Measurements from ENCODE around the gene TMCO4. TPM values are rescaled to one million over a fixed set of nuclear protein-coding genes. Genes with fewer than 3 reads are reported as not detected.

The TMCO4 gene
- total and polyA plus RNA-seq, 2 of the 8 experiments (the other 6 are each of a cell fraction or from before 2014, with no cell fraction given) = 3.0 to 3.1 TPM

GRCh38 chr1:19845555-19845954 is 45.8 kb upstream of the TMCO4 start:
- ChIA-PET CTCF (ENCODE audit: partially characterized antibody) (interaction anchor here (0.7 to 1.3 kb wide), 2 partner anchors 14 to 62 kb away, joined by 3 read pairs; no protein-coding TSS in a partner anchor), POLR2A (ENCODE audit: partially characterized antibody) (interaction anchor here (0.6 kb wide), 1 partner anchor 52 kb away, joined by 4 read pairs; no protein-coding TSS in a partner anchor)
- no peak overlapping the region for H2AK5ac ChIP-seq (ENCODE audit: low read depth, low read length)
- peak overlapping the region; percentile 83; the same call in 1 of the 2 replicates for H2AFZ ChIP-seq (ENCODE audit: low read length)
- no peak overlapping the region for H3K56ac ChIP-seq (replicated peaks; ENCODE audit: insufficient read length, low read depth, low read length)
- H3K36me3 ChIP-seq (ENCODE audit: control insufficient read depth in 2 of 4, insufficient read depth in 4 of 4, low read length in 3 of 4) = no peaks in the 10 kb centered on the region
- H3K18ac ChIP-seq (ENCODE audit: extremely low read depth, low read length) = no peak overlapping the region
- no peak overlapping the region for H3K4ac ChIP-seq (replicated peaks; ENCODE audit: insufficient read length, low read depth, low read length)
- H2BK120ac ChIP-seq (replicated peaks; ENCODE audit: low read depth, low read length) = no peak overlapping the region
- H3K4me2 ChIP-seq (ENCODE audit: insufficient read depth in 1 of 2, low read depth in 2 of 2, low read length in 2 of 2) = no peak overlapping the region
- H4K20me1 ChIP-seq (replicated peaks in 1 of 2; ENCODE audit: control insufficient read depth in 1 of 2, insufficient read depth in 2 of 2, low read length in 2 of 2) = no peaks in the 10 kb centered on the region
- H3K27me3 ChIP-seq (replicated peaks in 1 of 4; ENCODE audit: control insufficient read depth in 3 of 4, extremely low read depth in 1 of 4, insufficient read depth in 3 of 4, low read length in 3 of 4) = peaks cover 0 to 2% (median 0%) of the 10 kb centered on the region in 4 experiments; a peak in 1 of 7 replicates
- FAIRE-seq (no peak), DNase-seq (ENCODE audit: low read depth in 1 of 2, low spot score in 2 of 2) (no peak)
- no peak overlapping the region for H3K9ac ChIP-seq (replicated peaks in 1 of 4; ENCODE audit: extremely low read depth in 1 of 4, low read depth in 3 of 4, low read length in 3 of 4)
- TF ChIP-seq CEBPB (IDR thresholded peaks at IDR 0.05; ENCODE audit: low read depth, low read length) = peak; percentile 17; the same call in 1 of the 2 replicates
- no peak for TF ChIP-seq TEAD4 (IDR thresholded peaks at IDR 0.05; ENCODE audit: low read depth, low read length)
- no peaks in the 10 kb centered on the region for H3K23me2 ChIP-seq (ENCODE audit: low read depth, low read length)
- no peak overlapping the region for H2BK12ac ChIP-seq (ENCODE audit: low read depth, low read length)
- H4K5ac ChIP-seq (ENCODE audit: insufficient read length, low read depth, low read length) = no peak overlapping the region
- WGBS, 2 experiments (ENCODE audit: extremely low coverage in 1 of 2, insufficient coverage in 1 of 2, insufficient read length in 1 of 2, insufficient replicate concordance in 2 of 2, low coverage in 1 of 2, low lambda C conversion rate in 2 of 2, missing lambda C conversion rate in 1 of 2) = 91% methylated on average over 8 of the region's 8 CpGs; no CpG with 5 or more reads in 1 of the 2 experiments
- H3K79me2 ChIP-seq (ENCODE audit: control insufficient read depth in 1 of 2, insufficient read depth in 2 of 2, low read length in 2 of 2) = no peaks in the 10 kb centered on the region
- H4K8ac ChIP-seq (ENCODE audit: extremely low read depth, insufficient read depth, low read length) = no peak overlapping the region
- H3K9me3 ChIP-seq (ENCODE audit: insufficient read depth in 2 of 2, low read depth in 1 of 2, low read length in 1 of 2) = no peaks in the 10 kb centered on the region
- H3K27ac ChIP-seq (ENCODE audit: low read depth, low read length) = no peak overlapping the region
- no peak overlapping the region for H2BK5ac ChIP-seq (ENCODE audit: low read depth, low read length)
- H3K14ac ChIP-seq (ENCODE audit: insufficient read length) = no peak overlapping the region
- H3K4me1 ChIP-seq (replicated peaks in 1 of 4; ENCODE audit: control insufficient read depth in 3 of 4, insufficient read depth in 4 of 4, low read length in 3 of 4) = no peaks in the 10 kb centered on the region; a peak in 1 of 7 replicates
- H3K79me1 ChIP-seq (ENCODE audit: low read depth, low read length) = no peaks in the 10 kb centered on the region
- H2BK20ac ChIP-seq (ENCODE audit: low read length) = no peak overlapping the region
- no peak overlapping the region for H3K23ac ChIP-seq (ENCODE audit: insufficient read length)
- no peak overlapping the region for H4K91ac ChIP-seq (replicated peaks; ENCODE audit: insufficient read length, low read length)
- no peak overlapping the region for H2BK15ac ChIP-seq (ENCODE audit: low read length)
- H3K4me3 ChIP-seq (ENCODE audit: extremely low read depth in 1 of 4, insufficient read depth in 2 of 4, low read depth in 3 of 4, low read length in 4 of 4) = no peak overlapping the region

All from H1 (cell line).